GM12878 (cell line): ENCODE results near the gene ATG101. TPM values are rescaled to one million over a fixed set of nuclear protein-coding genes. Genes with fewer than 3 reads are reported as not detected.

ENCODE experiments used
- ATAC-seq: fragments of 200-7000 bp; cut with Tn5 transposase; 3 replicates; pipeline ENCODE4 v1.9.1; 2020; ENCODE audit warnings: mild to moderate bottlenecking, moderate library complexity
- BruUV-seq: library from RNA; stranded (reverse); fragments of 400-500 nt; replicated peaks from 2 replicates; lab custom pipeline; 2021; lab: Mats Ljungman, UMichigan
- CTCF ChIA-PET: fragments of 300-600 bp; sonication (Branson Sonifier 250); formaldehyde crosslinking; extraction: SDS; loops from one replicate; lab custom pipeline; 2021; ENCODE audit warnings: inconsistent platforms; lab: Yijun Ruan, JAX
- POLR2A ChIA-PET: fragments of 350-600 bp; formaldehyde crosslinking; extraction: SDS; loops from one replicate; lab custom pipeline; 2021; ENCODE audit warnings: inconsistent platforms; lab: Charles Lee
- RAD21 ChIA-PET: fragments of 300-600 bp; sonication (Branson Sonifier 250); formaldehyde crosslinking; loops from one replicate; lab custom pipeline; 2023; ENCODE audit warnings: antibody characterized with exemption; ENCODE audit not compliant: unreplicated experiment; lab: Charles Lee
- SMC1A ChIA-PET: fragments of 300-600 bp; sonication (Branson Sonifier 250); formaldehyde crosslinking; loops from one replicate; lab custom pipeline; 2023; ENCODE audit not compliant: unreplicated experiment, uncharacterized antibody; lab: Charles Lee
- DNase-seq: peaks from one replicate; pipeline ENCODE4 v3.0.0-alpha.2; 2011; ENCODE audit warnings: low read depth, low spot score
- FAIRE-seq: peaks from 3 replicates; lab custom pipeline; 2011; peaks lifted over from hg19 to GRCh38; lab: Jason Lieb, UNC
- H2AFZ ChIP-seq: 2 replicates; pipeline ENCODE4 v1.6.0; 2011; ENCODE audit warnings: low read depth, low read length, control low read depth; ENCODE audit not compliant: control insufficient read depth
- H3K27ac ChIP-seq: 2 replicates; pipeline ENCODE4 v1.5.1; 2011; ENCODE audit warnings: control low read depth; ENCODE audit not compliant: control insufficient read depth, insufficient read depth
- H3K27me3 ChIP-seq, 2 experiments: replicated peaks in 1 of 2; 2 replicates each; pipeline versions ENCODE4 v1.6.0 to v1.6.1; 2011; ENCODE audit warnings: low read length in 1 of 2; ENCODE audit not compliant: control insufficient read depth in 2 of 2, insufficient read depth in 2 of 2
- H3K36me3 ChIP-seq, 2 experiments: 2 replicates each; pipeline ENCODE4 v1.5.1; 2011; ENCODE audit warnings: low read length in 1 of 2; ENCODE audit not compliant: control insufficient read depth in 2 of 2, insufficient read depth in 2 of 2
- H3K4me1 ChIP-seq: 2 replicates; pipeline ENCODE4 v1.6.1; 2011; ENCODE audit warnings: mild to moderate bottlenecking, low read length, moderate library complexity, mixed read lengths; ENCODE audit not compliant: control insufficient read depth, insufficient read depth
- H3K4me2 ChIP-seq: 2 replicates; pipeline ENCODE4 v1.6.0; 2011; ENCODE audit warnings: control low read depth; ENCODE audit not compliant: control insufficient read depth, insufficient read depth
- H3K4me3 ChIP-seq: fragments of 200-600 bp; sonication (generic); 2 replicates; pipeline ENCODE4 v1.5.1; 2016
- H3K79me2 ChIP-seq: 2 replicates; pipeline ENCODE4 v1.6.0; 2011; ENCODE audit warnings: low read length; ENCODE audit not compliant: control insufficient read depth, insufficient read depth
- H3K9ac ChIP-seq: 2 replicates; pipeline ENCODE4 v1.8.0; 2011; ENCODE audit warnings: low read length, control low read depth, mixed read lengths; ENCODE audit not compliant: control insufficient read depth, insufficient read depth
- H3K9me3 ChIP-seq: replicated peaks from 3 replicates; pipeline ENCODE4 v1.5.1; 2011; ENCODE audit warnings: mild to moderate bottlenecking, low read length; ENCODE audit not compliant: control insufficient read depth, insufficient read depth
- H4K20me1 ChIP-seq: 2 replicates; pipeline ENCODE4 v1.6.0; 2011; ENCODE audit not compliant: control insufficient read depth, insufficient read depth
- BHLHE40 ChIP-seq, 2 experiments: fragments of 450-650 bp in 1 of 2; IDR thresholded peaks; 2 replicates each; pipeline ENCODE4 v1.6.1; 2011 to 2017; ENCODE audit warnings: low read depth in 2 of 2, borderline replicate concordance in 1 of 2, improper control_type of control experiment in 1 of 2, low read length in 1 of 2, mild to moderate bottlenecking in 1 of 2
- CBX3 ChIP-seq: fragments of 200-600 bp; sonication (generic); IDR thresholded peaks from 2 replicates; pipeline ENCODE4 v1.6.1; 2016; ENCODE audit warnings: low read depth, borderline replicate concordance
- KAT2A ChIP-seq: conservative IDR thresholded peaks from 2 replicates; pipeline ENCODE4 v1.6.1; 2011; ENCODE audit warnings: low read depth, low read length; ENCODE audit not compliant: control insufficient read depth
- LARP7 ChIP-seq: fragments of 450-650 bp; IDR thresholded peaks from 2 replicates; pipeline ENCODE4 v1.6.1; 2017; ENCODE audit warnings: mild to moderate bottlenecking
- NFXL1 ChIP-seq: fragments of 450-650 bp; IDR thresholded peaks from 2 replicates; pipeline ENCODE4 v1.6.1; 2017; ENCODE audit warnings: antibody characterized with exemption, mild to moderate bottlenecking, borderline replicate concordance
- PAX8 ChIP-seq: fragments of 450-650 bp; IDR thresholded peaks from 2 replicates; pipeline ENCODE4 v1.6.1; 2017; ENCODE audit warnings: mild to moderate bottlenecking, moderate library complexity
- RUNX3 ChIP-seq: IDR thresholded peaks from 2 replicates; pipeline ENCODE4 v1.6.1; 2012; ENCODE audit warnings: low read length, inconsistent platforms
- SMC3 ChIP-seq: IDR thresholded peaks from 2 replicates; pipeline ENCODE4 v1.6.1; 2011; ENCODE audit warnings: low read length, improper control_type of control experiment, borderline replicate concordance
- STAT1 ChIP-seq: fragments of 450-650 bp; conservative IDR thresholded peaks from 2 replicates; pipeline ENCODE4 v1.6.1; 2014; ENCODE audit warnings: antibody characterized with exemption, mild to moderate bottlenecking
- TCF12 ChIP-seq: IDR thresholded peaks from 2 replicates; pipeline ENCODE4 v1.6.1; 2011; ENCODE audit warnings: low read depth, mild to moderate bottlenecking, low read length
- whole genome bisulfite sequencing: methylation state at CpG from one replicate; pipeline ENCODE4 v1.1.6; 2016; ENCODE audit warnings: low lambda C conversion rate; ENCODE audit not compliant: insufficient replicate concordance, insufficient coverage; ENCODE audit errors: missing lambda C conversion rate; 5-methylcytosine and 5-hydroxymethylcytosine counted together
- in situ Hi-C: fragments of 300-500 bp; cut with MboI; formaldehyde crosslinking; loops from 9 replicates; pipeline ENCODE4 v1.14.3; 2018; ENCODE audit warnings: mixed read lengths
- intact Hi-C: fragments of 100-400 bp; cut with micrococcal nuclease; formaldehyde crosslinking; loops from one replicate; pipeline ENCODE4 v1.14.2; 2022; ENCODE audit not compliant: unreplicated experiment
- polyA plus RNA-seq, 11 experiments: library from polyadenylated mRNA; depleted of rRNA in 4 of 11; unstranded in 6 of 11; stranded (reverse) in 5 of 11; fragments of >200 nt; fragmentation: Nextera tagmentation in 4 of 11; fragmentation: Illumina TruSeq in 1 of 11; extraction: Ambion mirVana in 4 of 11; extraction: Trizol in 1 of 11; gene quantifications; 1 replicate in 1 of 11; 2 replicates in 10 of 11; pipeline versions ENCODE4 v1.2.1 to v1.2.3, GENCODE V29; 2011 to 2016; ENCODE audit warnings: inconsistent platforms in 2 of 11, missing spikeins in 2 of 11, low read depth in 1 of 11
- total RNA-seq, 4 experiments: library from RNA; depleted of rRNA in 3 of 4; stranded (reverse); fragments of >200 nt in 3 of 4; fragmentation: Illumina TruSeq in 1 of 4; extraction: Trizol in 1 of 4; gene quantifications; 2 replicates each; pipeline versions ENCODE4 v1.2.1 to v1.2.3, GENCODE V29; 2013 to 2021
- TF ChIP-seq, protein P1 (sequence below): IDR thresholded peaks from 2 replicates; pipeline ENCODE4 v1.6.1; 2012; ENCODE audit warnings: low read depth, low read length, improper control_type of control experiment

ATG101 gene
- total and polyA plus RNA-seq, 10 of the 15 experiments (the other 5 are each of a cell fraction or from before 2014, with no cell fraction given) = 2.7 to 49.8 (median 35.3) TPM

DNA sequence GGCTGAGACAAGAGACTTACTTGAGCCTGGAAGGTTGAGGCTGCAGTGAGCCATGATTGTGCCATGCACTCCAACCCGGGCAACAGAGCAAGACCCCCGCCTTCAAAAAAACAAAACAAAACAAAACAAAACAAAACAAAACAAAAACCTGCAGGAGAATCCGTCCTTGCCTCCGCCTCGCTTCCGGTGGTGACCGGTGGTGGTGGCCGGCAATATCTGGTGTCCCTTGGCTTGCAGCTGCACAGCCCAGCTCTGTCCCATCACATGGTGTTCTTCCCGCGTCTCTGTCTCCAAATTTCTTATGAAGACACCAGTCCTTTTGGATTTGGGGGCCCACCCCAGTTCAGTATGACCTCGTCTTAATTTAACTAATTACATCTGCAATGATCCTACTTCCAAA lies 19.7 kb downstream of the ATG101 start:
- no peak for DNase-seq
- intact Hi-C loops = no loop called here
- Histone ChIP-seq H3K79me2 (no peaks in the 10 kb centered on the region), H3K36me3 (no peaks in the 10 kb centered on the region), H3K4me1 (peaks cover 8% of the 10 kb centered on the region), H4K20me1 (no peaks in the 10 kb centered on the region), H2AFZ (no peak overlapping the region), H3K27ac (no peak overlapping the region), H3K4me3 (no peak overlapping the region), H3K27me3 (no peaks in the 10 kb centered on the region; a peak in 1 of 4 replicates), H3K9me3 (no peaks in the 10 kb centered on the region), H3K4me2 (no peak overlapping the region), H3K9ac (no peak overlapping the region)
- 59% methylated on average over 11 of the region's 11 CpGs for WGBS
- FAIRE-seq = no peak
- ATAC-seq = no peak
- POLR2A ChIA-PET = no interaction called here
- no TSS peak for BruUV-seq
- CTCF ChIA-PET = interaction anchor here (0.7 to 13.1 kb wide), 6 partner anchors 22 to 63 kb away, joined by 3 to 622 read pairs (median 6); partner anchors contain the start of gene NR4A1
- SMC1A ChIA-PET = interaction anchor here (9.5 to 12.5 kb wide), 2 partner anchors 29 to 61 kb away, joined by 62 to 322 read pairs; no protein-coding TSS in a partner anchor
- in situ Hi-C loops = no loop called here
- RAD21 ChIA-PET = interaction anchor here (1.4 to 5.8 kb wide), 3 partner anchors 29 to 63 kb away, joined by 5 to 88 read pairs (median 8); no protein-coding TSS in a partner anchor
- no peak for TF ChIP-seq BHLHE40 (IDR thresholded peaks at IDR 0.05; ENCODE audit: borderline replicate concordance in 1 of 2, low read depth in 2 of 2, low read length in 1 of 2)
- no peak for TF ChIP-seq STAT1

DNA sequence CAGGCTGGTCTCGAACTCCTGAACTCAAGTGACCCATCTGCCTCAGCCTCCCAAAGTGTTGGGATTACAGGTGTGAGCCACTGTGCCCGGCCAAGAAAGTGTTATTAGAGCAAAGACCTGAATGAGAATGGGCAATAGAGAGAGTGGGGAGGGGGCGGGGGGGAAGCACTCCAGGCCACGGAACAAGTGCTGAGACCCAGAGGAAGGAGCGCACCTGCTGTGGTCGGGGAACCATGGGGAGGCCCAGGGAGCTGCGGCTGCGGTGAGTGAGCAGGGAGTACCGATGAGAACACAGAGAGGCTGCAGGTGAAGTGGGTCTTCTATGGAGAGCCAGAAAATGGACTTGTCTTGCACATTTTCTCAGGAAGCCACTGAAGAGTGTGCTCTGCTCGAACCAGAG lies 20.5 kb downstream of the ATG101 start:
- Histone ChIP-seq H3K27ac (no peak overlapping the region), H3K27me3 (no peaks in the 10 kb centered on the region; a peak in 1 of 4 replicates), H3K4me2 (no peak overlapping the region), H3K9ac (no peak overlapping the region), H3K9me3 (no peaks in the 10 kb centered on the region), H3K4me1 (peaks cover 8% of the 10 kb centered on the region), H3K79me2 (no peaks in the 10 kb centered on the region), H2AFZ (no peak overlapping the region), H3K36me3 (no peaks in the 10 kb centered on the region), H4K20me1 (no peaks in the 10 kb centered on the region), H3K4me3 (no peak overlapping the region)
- CTCF ChIA-PET = interaction anchor here (1.3 to 13.1 kb wide), 4 partner anchors 8 to 64 kb away, joined by 4 to 622 read pairs (median 74); no protein-coding TSS in a partner anchor
- no peak for DNase-seq
- TF ChIP-seq TCF12 (peak; percentile 34; the same call in 1 of the 2 replicates), KAT2A (no peak), RUNX3 (peak; percentile 47), LARP7 (no peak), CBX3 (no peak), NFXL1 (no peak), SMC3 (no peak), PAX8 (no peak)
- TF ChIP-seq, protein P1, sequence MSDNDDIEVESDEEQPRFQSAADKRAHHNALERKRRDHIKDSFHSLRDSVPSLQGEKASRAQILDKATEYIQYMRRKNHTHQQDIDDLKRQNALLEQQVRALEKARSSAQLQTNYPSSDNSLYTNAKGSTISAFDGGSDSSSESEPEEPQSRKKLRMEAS = no peak
- no TSS peak for BruUV-seq
- in situ Hi-C loops = no loop called here
- SMC1A ChIA-PET = interaction anchor here (1.9 to 12.5 kb wide), 2 partner anchors 27 to 62 kb away, joined by 10 to 322 read pairs; no protein-coding TSS in a partner anchor
- intact Hi-C loops = no loop called here
- RAD21 ChIA-PET = interaction anchor here (1.7 kb wide), 1 partner anchor 65 kb away, joined by 14 read pairs; no protein-coding TSS in a partner anchor
- POLR2A ChIA-PET = no interaction called here
- no peak for ATAC-seq
- no peak for FAIRE-seq
- WGBS = 19% methylated on average over 10 of the region's 10 CpGs
